A549 (cell line): ENCODE data around the gene SPEN.

ENCODE experiments used
- EP300 ChIP-seq, 2 experiments: fragments of >200 bp; sonication (Bioruptor Twin); formaldehyde crosslinking; IDR thresholded peaks; 2 replicates in 1 of 2; 3 replicates in 1 of 2; pipeline ENCODE4 v1.6.1; 2016 to 2017
- HOXA7 ChIP-seq: fragments of 250-450 bp; sonication (Bioruptor Pico); IDR thresholded peaks from 2 replicates; pipeline ENCODE4 v1.5.0; 2020; ENCODE audit warnings: mild to moderate bottlenecking, moderate library complexity
- JUN ChIP-seq, 2 experiments: fragments of >200 bp; sonication (Bioruptor Twin); formaldehyde crosslinking; IDR thresholded peaks; 2 replicates in 1 of 2; 3 replicates in 1 of 2; pipeline ENCODE4 v1.6.1; 2016 to 2017
- JUNB ChIP-seq: fragments of >200 bp; sonication (Bioruptor Twin); formaldehyde crosslinking; IDR thresholded peaks from 2 replicates; pipeline ENCODE4 v1.6.1; 2016
- POLR2A ChIP-seq: IDR thresholded peaks from 2 replicates; pipeline ENCODE4 v1.6.1; 2012; ENCODE audit warnings: mild to moderate bottlenecking, low read length
- SMC3 ChIP-seq: fragments of >200 bp; sonication (Bioruptor Twin); formaldehyde crosslinking; IDR thresholded peaks from 3 replicates; pipeline ENCODE4 v1.6.1; 2018; ENCODE audit warnings: inconsistent platforms
- TF ChIP-seq, protein P1 (sequence below): fragments of >200 bp; sonication (Bioruptor Twin); formaldehyde crosslinking; IDR thresholded peaks from 3 replicates; pipeline ENCODE4 v1.5.1; 2016

DNA sequence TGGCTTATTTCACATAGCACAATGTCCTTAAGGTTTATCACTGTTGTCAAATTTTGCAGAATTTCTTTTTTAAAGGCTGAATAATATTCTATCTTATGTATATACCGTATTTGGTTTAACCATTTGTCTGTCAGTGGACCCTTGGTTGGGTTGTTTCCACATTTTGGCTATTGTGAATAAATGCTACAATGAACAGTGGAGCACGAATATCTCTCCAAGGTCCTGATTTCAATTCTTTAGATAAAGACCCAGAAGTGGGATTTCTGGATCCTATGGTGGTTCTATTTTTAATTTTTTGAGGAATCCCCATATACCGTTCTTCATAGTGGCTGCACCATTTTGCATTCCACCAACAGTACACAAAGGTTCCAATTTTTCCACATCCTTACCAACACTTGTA is 134.2 kb downstream of the SPEN start:
- TF ChIP-seq, protein P1, sequence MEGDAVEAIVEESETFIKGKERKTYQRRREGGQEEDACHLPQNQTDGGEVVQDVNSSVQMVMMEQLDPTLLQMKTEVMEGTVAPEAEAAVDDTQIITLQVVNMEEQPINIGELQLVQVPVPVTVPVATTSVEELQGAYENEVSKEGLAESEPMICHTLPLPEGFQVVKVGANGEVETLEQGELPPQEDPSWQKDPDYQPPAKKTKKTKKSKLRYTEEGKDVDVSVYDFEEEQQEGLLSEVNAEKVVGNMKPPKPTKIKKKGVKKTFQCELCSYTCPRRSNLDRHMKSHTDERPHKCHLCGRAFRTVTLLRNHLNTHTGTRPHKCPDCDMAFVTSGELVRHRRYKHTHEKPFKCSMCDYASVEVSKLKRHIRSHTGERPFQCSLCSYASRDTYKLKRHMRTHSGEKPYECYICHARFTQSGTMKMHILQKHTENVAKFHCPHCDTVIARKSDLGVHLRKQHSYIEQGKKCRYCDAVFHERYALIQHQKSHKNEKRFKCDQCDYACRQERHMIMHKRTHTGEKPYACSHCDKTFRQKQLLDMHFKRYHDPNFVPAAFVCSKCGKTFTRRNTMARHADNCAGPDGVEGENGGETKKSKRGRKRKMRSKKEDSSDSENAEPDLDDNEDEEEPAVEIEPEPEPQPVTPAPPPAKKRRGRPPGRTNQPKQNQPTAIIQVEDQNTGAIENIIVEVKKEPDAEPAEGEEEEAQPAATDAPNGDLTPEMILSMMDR, result no peak
- TF ChIP-seq SMC3, result no peak
- no peak for TF ChIP-seq JUN (IDR thresholded peaks at IDR 0.05)
- TF ChIP-seq HOXA7 (CRISPR knock-in tag), result no peak
- no peak for TF ChIP-seq POLR2A
- no peak for TF ChIP-seq EP300 (IDR thresholded peaks at IDR 0.05)
- no peak for TF ChIP-seq JUNB
